Hematopoietic multipotent progenitor cell treated with erythropoietin and hydrocortisone succinate and interleukin-3 and kit ligand, for 8 days (in vitro differentiated cells): ENCODE data around the gene CLIP1.

ENCODE experiments used
- DNase-seq: peaks from one replicate; pipeline ENCODE4 v3.0.0-alpha.2; 2015

The CLIP1 gene

DNA sequence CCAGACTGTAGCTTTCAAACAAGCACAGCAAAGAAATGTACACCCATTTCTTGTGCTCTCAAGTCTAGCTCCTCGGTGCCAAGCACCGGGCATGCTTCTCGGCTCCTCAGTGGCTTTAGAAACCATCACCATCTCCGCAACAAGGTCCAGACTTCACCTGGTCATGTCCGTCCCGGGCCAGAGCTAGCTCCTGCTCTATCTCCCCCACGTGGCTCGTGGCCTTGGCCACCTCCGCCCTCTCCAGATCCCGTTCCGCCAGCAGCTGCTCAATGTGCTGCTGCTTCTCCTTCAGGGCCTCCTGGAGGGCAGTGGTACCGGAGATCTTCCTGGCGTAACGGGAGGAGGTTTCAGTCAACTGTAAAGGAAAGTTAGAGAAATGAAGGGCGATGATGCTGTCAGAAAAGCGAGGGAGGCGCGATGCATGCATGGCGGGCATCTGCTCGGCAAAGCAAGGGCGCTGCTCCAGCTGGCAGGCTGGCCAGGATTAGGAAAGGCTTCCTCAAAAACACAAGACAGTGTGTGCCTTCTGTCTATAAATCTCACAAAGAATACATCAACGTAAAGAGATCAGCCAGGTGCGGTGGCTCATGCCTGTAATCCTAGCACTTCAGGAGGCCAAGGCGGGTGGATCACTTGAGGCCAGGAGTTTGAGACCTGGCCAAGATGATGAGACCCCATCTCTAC, 67.4 kb downstream of the CLIP1 start:
- no peak for DNase-seq

DNA sequence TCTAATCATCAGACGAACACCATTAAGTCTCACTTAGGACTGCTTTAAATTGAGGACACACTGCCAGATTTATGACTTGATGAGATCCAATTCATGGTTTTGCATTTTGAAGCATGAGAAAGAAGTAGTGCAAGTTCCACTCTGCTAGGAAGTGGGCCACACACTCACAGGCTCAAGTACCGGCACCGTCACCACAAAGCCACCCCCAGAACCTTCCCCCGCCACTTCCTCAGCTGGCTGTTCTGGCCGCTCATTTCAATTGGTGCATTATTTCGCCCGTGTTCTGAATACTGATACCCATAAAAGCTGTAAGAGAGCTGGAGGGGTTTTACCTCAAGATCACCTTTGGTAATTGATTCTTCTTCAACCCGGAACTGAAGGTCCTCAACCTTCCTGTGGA, 70.1 kb downstream of the CLIP1 start:
- DNase-seq, result no peak

DNA sequence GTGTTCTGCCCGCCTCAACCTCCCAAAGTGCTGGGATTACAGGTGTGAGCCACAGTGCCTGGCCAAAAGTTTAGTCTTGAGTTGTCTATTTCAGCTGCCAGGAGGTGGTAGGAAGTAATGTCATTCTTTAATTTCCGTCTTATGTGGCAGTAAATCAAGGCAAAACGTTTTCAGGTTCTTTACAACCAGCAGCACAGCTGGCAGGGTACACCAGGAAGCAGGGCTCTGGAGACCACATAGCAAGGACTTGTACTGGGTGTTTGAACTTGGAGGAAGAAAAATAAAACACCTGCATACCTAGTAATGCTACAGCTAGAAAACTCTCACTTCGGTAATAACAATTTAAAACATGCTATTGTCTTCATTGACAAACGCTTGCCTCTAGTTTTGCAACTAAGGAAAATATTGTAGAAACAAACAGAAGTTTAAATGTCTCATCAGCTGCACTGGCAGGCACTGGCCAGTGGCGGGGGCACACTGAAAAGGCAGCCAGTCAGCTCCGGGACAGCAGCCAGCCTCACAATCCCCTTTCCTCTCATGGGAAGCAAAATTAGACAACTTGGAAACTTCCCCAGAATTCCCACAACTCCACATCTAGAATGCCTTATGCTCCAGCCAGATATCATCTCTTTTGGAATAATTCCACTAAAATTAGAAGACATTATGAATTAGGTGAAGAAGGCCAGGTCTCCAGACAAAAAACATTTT, 72.2 kb downstream of the CLIP1 start:
- DNase-seq, result no peak

DNA sequence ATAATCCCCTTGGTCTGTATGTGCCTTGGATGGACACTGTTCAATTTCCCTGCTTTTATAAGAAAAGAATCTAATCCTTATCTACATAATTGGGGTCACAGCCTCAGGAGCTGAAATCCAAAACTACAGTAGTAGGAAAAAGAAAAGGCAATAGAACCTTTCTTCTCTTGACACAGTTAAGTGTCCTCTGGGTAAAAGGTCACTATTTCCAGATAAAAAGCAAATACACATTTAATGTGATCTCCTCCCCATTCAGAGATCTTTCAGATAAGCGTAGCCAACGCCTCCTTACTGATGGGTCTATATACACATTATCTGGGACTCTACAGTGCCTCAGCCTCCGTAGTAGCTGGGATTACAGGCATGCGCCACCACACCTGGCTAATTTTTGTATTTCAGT, 73.4 kb downstream of the CLIP1 start:
- no peak for DNase-seq

DNA sequence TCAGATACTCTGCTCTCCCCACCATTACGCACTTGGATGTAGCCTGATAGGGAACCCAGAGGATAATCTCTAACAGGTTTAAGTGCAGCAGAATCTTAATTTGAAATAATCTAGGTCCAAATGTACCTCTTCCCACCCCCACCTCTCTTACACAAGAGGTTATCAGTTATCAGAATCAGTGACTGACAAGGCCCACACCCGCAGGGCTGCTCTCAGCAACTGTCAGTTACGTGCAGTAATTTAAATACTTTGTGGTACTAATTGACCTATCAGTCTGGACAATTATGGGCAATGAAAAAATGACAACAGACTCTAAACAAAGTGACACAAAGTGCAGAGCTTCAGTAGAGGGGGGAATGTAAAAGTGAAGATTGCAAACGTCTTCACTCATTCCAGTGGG, 74.0 kb downstream of the CLIP1 start:
- DNase-seq, result no peak

DNA sequence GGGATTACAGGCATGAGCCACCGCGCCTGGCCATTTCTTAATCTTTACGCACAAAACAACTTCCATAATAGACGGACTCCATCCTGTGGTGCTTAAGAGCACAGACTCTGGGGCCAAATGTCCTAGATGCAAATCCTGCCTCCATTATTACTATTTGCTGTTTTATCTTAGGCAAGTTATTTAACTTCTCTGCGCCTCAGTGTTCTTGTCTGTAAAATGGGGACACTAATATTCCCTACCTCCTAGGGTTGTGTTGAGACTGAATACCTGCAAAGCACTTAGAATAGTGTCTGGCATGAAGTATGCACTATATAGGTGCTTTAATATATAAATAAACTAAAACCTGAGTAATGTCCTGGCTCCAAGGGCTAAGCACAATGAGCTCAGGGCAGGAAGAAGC, 76.4 kb downstream of the CLIP1 start:
- DNase-seq, result no peak

DNA sequence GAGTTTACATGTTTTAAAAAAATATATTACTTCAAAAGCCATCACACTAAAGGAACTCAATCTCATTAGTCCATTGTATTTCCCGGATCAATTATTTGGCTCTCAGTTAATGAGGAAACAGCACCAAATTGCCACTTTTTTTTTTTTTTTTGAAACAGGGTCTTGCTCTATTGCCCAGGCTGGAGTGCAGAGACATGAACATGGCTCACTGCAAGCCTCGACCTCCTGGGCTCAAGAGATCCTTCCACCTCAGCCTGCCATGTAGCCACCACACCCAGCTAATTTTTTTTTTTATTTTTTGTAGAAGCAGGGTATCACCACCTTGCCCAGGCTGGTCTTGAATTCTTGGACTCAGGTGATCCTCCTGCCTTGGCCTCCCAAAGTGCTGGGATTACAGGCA, 77.4 kb downstream of the CLIP1 start:
- DNase-seq, result no peak

DNA sequence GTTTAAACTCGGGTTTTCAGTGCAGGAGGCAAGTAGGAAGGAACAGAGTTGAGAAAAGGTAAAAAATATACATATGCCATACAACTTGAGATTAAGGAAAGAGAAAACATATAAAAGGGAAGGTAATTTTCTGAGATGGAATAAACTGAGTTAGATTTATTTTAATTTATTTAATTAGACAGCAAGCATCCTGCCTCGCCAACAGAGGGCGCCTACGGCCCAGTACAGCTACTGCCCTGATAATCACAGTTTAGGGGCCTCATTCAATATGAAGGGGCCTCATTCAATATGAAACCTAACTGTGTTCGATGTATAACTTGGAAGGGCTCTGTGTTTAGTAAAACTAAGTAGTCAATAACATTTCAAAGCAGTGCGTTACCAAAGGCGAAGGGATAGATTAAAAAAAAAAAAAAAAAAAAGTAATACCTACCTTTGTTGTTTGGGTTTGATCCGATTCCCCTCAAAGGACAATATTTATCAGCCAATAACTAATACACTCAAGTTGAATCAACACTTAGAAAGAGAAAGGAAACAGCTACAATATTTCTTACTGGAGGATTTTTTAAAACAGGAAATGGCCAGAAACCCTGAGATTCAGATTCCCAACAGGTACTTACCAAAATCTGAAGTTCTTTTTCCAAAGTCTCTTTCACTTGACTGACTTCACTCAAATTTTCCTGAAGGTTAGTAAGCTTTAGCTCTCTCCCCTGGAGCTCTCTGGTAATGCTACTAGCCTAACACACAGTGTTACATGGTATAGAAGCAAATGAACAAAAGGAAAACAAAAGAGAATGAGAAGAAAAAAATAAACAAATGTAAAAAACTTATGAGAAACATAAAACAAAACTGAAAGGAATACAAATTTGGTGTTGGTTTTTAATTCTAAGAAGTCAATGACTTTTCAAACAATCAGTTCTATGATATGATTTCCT, 86.2 kb downstream of the CLIP1 start:
- peak; percentile 54 for DNase-seq

DNA sequence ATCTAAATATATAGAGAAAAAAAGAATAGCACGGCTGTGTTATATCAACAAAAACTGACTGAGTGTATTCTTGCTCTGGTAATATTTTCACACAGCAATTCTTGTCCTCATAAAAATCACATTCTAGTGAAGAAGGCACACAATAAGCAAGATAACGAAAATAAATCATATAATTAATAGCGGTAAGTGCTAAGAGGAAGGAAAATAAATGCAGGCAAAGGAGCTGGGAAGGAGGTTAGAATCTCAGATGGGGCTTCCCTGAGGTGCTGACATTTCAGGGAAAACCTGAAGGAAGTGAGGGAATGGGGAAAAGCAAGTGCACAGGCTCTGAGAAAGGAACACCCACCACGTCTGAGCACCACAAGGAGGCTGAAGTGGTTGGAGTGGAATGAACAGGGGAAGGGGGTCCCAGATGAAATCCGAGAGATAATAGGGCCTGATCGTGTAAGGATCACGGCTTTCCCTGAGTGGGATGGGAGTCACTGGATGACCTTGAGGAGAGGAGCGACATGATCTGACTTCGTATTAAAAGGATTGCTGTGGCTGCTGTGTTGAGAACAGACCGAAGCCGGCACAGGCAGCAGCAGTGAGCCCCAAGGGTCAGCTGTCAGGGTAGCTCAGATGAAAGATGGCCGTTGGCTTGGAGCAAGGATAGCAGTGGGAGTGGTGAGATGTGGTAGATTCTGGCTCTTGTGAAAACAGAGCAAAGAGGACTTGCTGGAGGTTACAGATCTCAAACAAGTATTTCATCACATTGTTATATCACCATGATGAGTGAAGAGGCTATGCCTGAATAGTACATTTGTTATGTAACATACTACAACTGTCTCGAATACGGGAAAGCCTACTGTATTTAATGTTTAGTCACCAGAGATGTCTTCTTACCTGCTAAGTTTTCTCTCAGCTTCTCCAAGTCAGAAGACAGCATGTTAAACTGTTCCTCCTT, 89.1 kb downstream of the CLIP1 start:
- no peak for DNase-seq

DNA sequence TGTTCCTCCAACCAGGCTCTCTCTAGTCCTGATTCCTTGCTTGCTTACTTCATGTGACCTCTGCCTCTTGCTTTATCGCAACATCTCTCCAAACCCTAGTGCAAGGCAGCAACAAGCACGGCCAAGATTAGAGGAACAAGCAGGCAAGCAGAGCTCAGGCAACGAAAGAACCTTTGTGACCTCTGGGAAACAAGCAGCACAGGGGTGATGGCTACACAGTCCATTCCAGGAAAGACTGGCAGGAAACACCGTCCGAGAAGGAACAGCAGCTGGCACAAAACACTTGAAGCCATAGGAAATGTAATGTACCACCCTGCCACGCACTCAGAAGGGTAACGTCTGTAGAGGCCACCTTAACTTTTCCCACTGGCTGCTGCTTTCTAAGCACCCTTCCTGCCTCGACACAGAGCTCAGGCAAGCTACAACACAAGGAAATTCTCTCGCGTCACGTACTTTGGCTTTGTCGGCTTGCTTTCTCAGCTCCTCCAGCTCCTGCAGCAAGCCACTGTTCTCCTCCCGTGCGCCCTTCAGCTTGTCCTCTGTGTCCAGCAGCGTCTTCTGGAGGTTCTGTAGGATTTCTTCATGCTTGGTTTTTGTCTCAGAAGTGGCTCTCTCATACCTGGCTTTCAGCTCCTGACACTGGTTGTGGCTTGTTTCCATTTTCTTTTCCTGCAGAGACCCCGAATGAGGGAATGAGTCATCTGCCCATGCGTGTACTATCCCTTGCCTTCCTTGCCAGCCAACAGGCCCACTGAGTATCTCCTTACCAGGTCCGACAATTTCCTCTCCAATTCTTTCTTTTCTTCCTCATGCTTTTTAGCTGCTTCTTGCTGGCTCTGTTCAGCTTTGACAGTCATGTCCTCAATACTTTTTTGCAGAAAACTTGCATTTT, 94.7 kb downstream of the CLIP1 start:
- no peak for DNase-seq

DNA sequence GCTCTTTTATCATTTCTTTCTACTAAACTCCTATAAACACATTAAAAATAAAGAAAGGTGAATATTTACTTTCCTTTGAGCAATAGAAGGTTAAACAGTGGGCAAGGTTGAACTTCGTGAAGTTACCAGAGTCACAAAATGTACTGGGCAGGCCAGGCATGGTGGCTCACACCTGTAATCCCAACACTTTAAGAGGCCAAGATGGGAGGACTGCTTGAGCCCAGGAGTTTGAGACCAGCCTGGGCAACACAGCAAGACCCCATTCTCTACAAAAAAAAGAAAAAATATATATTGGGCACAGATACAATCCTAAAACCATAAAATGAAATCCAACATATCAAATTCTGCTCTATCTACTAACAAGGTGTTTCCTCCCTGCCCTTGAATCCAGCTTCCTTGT, 95.5 kb downstream of the CLIP1 start:
- no peak for DNase-seq

DNA sequence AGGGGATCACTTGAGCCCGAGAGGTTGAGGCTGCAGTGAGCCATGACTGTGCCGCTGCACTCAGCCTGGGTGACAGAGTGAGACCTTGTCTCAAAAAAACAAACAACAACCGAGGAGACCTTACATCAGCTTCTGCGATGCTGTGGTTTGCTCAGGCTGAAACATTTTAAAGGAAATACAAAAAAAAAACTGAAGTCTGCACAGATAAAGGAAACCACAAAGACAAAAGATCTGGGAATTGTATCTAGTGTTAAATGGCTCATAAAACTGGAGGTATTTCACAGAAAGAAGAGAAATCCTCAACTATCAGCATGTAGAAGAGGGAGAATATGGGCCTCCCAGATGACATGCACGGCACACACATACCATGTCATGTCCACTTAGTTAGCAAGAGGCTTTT, 95.9 kb downstream of the CLIP1 start:
- no peak for DNase-seq

DNA sequence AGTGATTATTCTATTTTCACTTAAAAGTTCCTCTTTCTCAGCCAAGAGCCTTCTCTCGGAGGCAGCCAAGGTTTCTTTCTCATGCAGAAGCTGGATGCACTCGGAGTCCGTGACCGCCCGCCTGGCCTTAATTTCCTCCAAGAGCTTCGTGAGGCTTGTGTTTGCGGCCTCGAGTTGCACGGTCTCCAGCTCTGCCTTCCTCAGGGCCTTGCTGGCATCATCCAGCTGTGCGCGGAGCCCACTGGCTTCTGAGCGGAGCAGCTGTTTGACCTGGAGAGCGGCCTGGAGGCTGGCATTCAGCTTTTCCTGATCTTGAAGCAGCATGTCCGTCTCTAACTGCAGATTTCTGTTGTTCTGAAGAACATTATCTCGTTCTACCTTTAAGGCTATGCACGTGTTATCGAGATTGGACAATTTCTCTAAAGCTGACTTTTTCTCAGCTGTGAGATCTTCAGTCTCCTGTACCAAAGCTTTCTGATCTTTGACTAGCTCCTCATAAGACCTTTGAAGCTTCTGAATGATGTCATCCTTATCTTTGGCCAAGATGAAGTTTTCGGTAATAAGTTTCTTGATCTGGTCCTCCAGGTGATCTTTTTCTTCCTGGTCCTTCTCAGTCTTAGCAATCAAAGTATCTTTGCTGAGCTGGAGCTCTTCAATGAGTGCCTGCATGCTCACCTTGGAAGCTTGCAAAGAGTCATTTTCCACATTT, 99.0 kb downstream of the CLIP1 start:
- no peak for DNase-seq

DNA sequence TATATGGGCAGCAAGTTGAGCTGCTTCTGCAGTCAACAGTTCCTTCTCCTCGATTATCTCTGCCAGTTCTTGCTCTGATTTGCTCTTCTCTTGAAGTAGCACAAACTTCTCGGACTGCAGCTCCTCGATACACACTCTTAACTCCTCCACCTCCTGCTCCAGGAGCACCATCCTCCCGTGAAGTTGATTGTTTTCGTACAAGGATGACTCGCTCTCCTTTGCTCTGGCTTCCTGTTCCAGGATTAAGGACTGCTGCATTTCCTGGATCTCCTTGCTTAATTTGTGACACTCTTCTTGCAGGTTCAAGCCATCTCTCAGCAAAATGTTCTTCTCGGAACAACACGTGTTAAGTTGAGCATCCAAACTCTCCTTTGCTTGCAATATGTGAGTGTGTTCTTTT, 100.0 kb downstream of the CLIP1 start:
- DNase-seq, result no peak

DNA sequence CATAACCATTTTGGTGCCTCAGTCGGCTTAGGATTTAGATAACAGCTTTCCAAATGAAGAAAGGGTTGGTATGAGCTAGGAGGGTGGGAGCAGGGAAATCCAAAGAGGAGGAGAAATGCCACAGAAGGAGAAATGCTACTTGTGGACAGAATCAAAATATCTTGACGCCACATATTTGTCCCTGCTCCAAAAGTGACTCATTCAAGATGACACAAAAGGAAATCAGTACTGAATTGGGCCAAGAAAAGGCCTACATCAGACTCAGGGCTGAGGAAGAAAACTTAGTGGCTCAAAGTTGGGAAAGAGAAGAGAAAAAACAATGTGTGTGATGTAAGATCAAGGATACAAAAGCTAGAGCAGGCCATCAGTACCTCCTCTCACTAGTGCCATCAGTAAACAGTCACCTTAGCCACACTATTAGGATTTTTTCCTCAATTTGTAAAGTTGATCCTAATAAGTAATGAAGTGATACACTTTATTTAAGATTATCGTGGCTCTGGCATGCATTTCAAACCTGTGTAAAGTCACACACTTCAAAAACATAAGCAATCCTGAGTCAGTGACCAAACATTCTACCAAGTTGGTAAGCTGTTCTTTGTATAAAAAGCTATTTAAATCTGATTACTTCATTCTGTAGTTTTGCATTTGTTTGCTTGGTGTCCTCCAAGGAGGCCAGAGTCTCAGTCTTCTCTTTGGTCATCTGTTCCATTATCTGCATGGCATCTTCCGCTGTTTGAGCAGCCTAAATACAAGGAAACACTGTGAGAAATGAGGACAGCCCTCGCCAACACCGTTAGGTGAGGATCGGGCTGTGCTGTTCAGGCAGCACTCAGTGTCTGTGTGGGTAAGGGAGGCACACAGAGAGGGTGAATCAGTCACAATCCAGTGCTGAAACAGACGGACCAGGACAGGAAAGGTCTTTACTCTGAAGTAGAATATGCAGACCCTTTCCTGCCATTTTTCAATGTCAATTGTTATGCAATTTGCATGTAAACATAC, 103.6 kb downstream of the CLIP1 start:
- no peak for DNase-seq

DNA sequence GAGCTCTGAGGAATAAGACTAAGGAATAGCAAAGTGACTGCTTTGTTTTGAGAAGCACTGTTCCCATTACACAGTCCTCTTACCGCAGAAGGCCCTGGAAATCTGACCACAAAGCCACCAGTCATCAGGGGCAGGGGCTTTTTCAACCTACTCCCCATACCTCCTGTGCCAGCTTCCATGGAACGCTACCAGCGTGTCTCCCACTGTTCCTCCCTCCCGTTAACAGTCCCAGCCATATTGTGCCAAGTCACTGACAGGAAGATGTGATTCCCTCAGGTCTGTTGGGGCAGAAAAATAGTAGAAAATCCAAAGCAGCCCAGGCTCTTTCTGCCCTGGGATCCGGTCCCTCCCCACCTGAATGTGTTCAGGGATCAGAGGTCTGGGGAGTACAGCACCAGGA, 109.5 kb downstream of the CLIP1 start:
- no peak for DNase-seq

DNA sequence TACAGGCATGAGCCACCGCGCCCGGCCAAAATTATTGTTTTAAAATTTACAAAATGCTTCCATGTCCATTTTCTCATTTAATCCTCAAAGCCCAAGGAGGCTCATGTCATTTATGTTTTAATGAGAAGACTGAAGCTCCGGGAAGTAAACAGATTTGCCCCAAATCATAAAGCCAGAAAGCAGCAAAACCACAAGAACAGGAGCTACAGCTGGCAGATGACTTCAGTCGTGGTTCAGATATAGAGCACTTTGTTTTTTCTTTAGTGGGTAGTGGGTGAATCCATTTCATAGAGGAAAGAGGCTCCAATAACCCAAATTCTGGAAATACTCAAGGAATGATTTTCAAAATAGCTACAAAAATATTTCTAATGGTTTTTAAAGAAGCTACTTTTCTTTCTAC, 110.8 kb downstream of the CLIP1 start:
- no peak for DNase-seq

DNA sequence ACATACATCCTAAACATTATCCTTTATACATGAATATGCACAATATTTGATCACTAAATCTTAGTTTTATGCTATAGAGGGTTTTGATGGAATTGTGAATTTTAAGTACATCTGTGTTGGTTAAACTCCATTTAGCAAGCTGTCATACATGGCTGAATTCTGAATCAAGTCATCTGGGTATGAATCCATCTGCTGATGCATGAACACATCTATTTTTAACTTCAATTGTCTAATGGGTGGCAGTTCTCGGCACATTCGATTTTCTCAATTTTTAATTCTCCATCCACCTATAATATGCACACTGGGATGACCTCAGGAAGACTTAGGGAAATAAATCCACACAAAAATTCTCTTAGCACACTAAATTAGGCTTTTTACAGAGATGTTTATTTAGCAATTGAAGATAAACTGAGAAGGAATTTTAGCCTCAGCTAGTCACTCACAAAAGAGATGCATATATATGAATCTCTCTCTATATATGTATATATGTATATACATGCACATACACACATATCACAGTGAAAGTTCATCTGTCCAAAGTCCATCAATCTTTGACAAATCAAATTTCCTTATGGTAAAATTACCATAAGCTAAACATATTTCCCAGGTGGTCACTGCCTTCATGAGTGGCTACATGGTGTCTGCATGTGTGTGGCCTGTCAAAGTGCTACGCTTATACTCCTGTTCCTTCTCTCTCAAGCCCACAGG, 111.7 kb downstream of the CLIP1 start:
- DNase-seq, result no peak

DNA sequence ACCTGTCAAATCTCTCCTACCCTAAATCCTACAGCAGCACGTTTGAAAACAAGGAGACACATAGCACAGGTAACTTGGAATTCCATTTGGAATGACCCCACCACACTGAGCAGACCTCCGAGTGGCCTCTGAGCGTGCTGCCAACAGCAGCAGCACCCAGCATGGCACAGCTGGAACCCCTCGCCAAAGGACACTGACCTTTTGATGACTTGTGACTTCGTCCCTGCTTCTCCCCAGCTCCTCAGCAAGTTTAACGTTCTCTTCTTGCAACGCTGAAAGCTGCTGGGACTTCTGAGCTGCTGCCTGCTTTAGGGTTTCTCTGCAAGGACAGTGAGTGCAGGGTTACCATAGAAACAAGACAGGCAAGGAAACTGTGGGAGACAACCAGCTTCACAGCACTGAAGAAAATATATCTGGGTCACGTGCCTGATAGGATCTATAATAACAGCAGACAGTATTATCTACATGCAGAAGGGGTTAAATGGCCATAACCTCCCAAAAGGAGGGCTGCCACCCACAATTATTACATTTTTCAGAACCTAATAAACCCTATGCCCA, 112.8 kb downstream of the CLIP1 start:
- DNase-seq, result no peak
